Measurements from ENCODE around the gene MAN1A1. TPM values are rescaled to one million over a fixed set of nuclear protein-coding genes. Genes with fewer than 3 reads are reported as not detected.

The MAN1A1 gene
- total RNA-seq, 1 donor: 104 TPM

DNA sequence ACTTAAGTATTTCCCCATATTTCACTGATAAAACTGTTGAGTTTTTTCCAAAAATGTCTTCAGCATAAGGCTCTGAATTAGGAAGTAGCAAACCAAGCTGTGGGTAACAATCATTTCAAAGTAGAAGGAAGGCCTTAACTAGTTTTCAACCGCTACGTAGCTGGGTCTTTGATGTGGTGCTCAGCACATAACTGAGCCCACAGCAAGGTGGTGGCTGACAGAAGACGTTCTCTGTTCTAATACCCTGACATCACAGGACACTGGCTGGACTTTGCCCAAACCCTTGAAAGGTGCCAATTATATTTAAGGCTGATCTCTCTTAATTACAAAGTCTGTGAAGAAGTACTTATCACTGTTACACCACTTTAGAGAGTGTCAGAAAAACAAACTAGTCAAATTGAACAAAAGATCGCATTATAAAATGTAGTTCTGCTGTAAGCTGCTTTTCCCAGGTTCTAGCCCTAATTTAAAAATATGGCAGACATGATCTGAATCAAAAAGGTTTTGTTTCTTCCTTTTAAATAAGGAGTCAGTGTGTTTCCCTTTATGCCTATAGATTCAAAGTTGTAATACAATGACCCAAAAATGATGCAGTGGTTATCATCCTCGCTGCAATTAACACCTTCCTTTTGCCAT, 26.7 kb downstream of the MAN1A1 start:
- no peak for TF ChIP-seq CTCF (IDR thresholded peaks at IDR 0.05; ENCODE audit: insufficient read depth, low read depth, low read length)
- no peak for DNase-seq (ENCODE audit: low read depth)
- H3K4me3 ChIP-seq (ENCODE audit: low read depth, low read length): no peak overlapping the region

DNA sequence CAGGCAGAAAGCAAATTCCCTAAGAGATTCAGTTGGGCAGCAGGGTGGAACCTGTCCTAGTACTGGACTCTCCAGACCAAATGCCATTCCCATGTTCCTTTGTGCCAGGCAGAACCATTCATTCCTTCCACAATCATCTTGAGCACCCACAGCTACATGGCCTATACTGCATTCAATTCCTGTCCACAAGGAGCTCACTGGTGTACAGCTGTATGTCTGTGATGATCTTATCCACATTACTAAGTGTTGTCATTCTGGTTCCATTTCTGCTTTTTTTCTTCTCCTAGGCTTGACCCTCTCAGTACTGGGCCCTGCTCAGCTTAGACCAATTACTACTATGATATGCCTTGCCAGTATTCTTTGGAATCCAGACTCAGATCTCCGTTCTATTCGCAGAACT, 27.5 kb downstream of the MAN1A1 start:
- no peak for DNase-seq (ENCODE audit: low read depth)
- no peak for TF ChIP-seq CTCF (IDR thresholded peaks at IDR 0.05; ENCODE audit: insufficient read depth, low read depth, low read length)
- no peak overlapping the region for H3K4me3 ChIP-seq (ENCODE audit: low read depth, low read length)

- no peak for TF ChIP-seq CTCF (IDR thresholded peaks at IDR 0.05; ENCODE audit: insufficient read depth, low read depth, low read length)
- no peak for DNase-seq (ENCODE audit: low read depth)
- H3K4me3 ChIP-seq (ENCODE audit: low read depth, low read length): no peak overlapping the region
Measured at GRCh38 chr6:119319694-119320093, 29.9 kb downstream of the MAN1A1 start.

DNA sequence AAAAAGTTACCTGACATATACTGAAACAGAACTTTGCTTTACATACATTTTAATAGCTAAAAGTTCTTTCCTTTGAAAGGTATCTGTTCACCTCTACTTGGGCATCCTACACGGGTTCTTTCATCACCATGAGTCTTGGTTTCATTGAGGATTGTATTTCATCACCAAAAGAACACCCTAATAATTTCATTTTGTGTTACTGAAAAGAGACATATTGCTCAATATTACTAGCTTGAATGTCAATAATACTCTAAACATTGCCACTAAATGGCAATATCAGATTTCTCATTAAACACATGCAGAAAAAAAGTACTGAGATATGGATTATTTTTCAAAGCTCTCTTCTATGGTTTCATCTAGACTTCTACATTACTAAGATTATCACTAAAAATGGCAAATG, 30.8 kb downstream of the MAN1A1 start:
- TF ChIP-seq CTCF (IDR thresholded peaks at IDR 0.05; ENCODE audit: insufficient read depth, low read depth, low read length): no peak
- DNase-seq (ENCODE audit: low read depth): no peak
- no peak overlapping the region for H3K4me3 ChIP-seq (ENCODE audit: low read depth, low read length)

GRCh38 chr6:119318176-119318575, 31.4 kb downstream of the MAN1A1 start:
- no peak for TF ChIP-seq CTCF (IDR thresholded peaks at IDR 0.05; ENCODE audit: insufficient read depth, low read depth, low read length)
- DNase-seq (ENCODE audit: low read depth): no peak
- H3K4me3 ChIP-seq (ENCODE audit: low read depth, low read length): no peak overlapping the region

DNA sequence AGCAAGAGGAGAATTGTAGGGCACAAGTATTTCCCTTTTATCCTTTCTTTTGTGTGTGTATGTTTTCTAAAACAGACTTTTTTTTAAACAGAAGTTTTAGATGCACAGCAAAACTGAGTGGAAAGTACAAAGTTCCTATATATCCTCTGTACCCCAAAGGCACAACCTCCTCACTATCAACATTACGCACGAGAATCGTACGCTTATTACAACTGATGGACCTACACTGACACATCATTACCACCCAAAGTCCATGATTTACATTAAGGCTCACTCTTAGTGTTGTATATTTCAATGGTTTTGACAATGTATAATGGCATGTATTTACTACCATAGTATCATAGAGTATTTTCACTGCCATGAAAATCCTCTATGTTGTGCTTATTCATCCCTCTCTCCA, 32.6 kb downstream of the MAN1A1 start:
- DNase-seq (ENCODE audit: low read depth): no peak
- TF ChIP-seq CTCF (IDR thresholded peaks at IDR 0.05; ENCODE audit: insufficient read depth, low read depth, low read length): no peak
- no peak overlapping the region for H3K4me3 ChIP-seq (ENCODE audit: low read depth, low read length)

- no peak for DNase-seq (ENCODE audit: low read depth)
- no peak overlapping the region for H3K4me3 ChIP-seq (ENCODE audit: low read depth, low read length)
- TF ChIP-seq CTCF (IDR thresholded peaks at IDR 0.05; ENCODE audit: insufficient read depth, low read depth, low read length): no peak
Measured at GRCh38 chr6:119314885-119315272, 34.7 kb downstream of the MAN1A1 start.
